ENCODE results near the gene HMCN1. TPM values are rescaled to one million over a fixed set of nuclear protein-coding genes. Genes with fewer than 3 reads are reported as not detected.

HMCN1 gene
- total RNA-seq, 1 donor from 2014 or later, result 1.6 TPM

DNA sequence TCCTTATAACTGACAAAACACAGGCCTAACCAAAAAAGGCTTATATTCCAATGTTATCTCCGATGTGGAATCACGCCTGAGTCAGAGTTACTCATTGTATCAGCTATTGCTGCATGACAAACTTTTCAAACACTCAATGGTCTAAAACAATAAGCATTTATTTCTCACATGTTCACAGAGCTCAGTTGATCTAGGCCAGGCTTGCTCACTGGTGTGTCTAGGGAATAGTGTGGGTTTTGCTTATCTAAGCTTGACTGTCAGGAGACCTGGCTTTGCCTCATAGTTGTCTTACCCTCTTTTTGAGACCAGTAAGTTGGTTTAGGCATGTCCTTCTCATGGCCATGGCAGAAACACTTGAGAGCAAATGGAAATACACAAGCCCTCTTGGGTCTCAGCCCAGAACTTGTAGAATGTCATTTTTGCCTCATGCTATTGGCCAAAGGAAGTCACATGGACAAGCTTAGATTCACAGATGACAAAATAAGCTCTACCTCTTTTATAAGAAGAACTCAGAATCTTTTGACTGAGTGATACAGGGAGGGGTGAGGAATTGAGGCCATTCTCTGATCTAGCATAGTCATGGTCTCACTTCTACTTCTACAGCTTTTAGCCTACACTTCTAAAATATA, 130.8 kb downstream of the HMCN1 start:
- TF ChIP-seq, protein P1, sequence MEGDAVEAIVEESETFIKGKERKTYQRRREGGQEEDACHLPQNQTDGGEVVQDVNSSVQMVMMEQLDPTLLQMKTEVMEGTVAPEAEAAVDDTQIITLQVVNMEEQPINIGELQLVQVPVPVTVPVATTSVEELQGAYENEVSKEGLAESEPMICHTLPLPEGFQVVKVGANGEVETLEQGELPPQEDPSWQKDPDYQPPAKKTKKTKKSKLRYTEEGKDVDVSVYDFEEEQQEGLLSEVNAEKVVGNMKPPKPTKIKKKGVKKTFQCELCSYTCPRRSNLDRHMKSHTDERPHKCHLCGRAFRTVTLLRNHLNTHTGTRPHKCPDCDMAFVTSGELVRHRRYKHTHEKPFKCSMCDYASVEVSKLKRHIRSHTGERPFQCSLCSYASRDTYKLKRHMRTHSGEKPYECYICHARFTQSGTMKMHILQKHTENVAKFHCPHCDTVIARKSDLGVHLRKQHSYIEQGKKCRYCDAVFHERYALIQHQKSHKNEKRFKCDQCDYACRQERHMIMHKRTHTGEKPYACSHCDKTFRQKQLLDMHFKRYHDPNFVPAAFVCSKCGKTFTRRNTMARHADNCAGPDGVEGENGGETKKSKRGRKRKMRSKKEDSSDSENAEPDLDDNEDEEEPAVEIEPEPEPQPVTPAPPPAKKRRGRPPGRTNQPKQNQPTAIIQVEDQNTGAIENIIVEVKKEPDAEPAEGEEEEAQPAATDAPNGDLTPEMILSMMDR (conservative IDR thresholded peaks at IDR 0.05; ENCODE audit: low read depth, low read length), result no peak
- H3K4me3 ChIP-seq (ENCODE audit: low read depth, low read length), result no peak overlapping the region
- DNase-seq (ENCODE audit: low read depth), result peak; percentile 85

DNA sequence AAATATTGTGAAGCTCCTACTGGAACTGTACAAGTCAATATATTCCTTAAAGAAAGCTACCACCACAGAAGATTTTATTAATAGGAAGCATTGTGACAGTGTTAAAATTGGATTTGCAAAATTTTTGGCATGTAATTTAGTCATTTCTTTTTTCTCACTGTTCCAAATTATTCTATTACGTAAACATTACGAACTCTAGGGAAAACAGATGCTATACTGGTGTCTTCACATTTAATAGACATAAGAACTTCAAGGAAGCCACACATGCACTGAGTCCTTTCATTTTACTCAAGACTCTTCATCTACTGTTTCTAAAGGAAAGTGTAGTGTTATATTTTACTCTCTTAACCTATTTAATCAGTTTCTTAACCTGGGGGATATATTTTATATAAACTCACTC, 135.4 kb downstream of the HMCN1 start:
- H3K4me3 ChIP-seq (ENCODE audit: low read depth, low read length), result no peak overlapping the region
- TF ChIP-seq, protein P1 (conservative IDR thresholded peaks at IDR 0.05; ENCODE audit: low read depth, low read length), result no peak
- no peak for DNase-seq (ENCODE audit: low read depth)

DNA sequence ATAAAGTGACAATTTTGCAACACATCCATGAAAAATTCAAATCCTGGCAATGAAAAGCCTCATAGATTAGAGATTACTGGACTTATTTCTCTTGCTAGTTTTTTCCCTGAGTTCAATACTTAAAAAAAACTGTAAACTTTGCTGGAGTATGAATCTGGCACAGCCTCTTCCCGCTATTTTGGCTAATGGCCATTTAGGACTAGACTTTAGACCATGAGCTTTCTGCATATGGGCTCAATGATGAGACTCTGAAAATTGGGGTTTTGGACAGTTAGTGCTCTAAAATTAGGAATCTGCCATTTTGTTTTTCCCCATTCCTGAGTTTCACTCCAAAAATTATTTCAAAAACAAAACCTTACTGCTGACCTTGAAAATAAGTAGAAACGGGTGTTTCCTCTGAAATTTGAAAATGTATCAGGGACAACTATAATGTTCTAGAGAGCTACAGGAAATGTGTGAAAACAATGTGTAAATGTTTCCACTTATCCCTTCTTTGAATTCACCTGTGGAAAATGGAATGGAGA, 137.5 kb downstream of the HMCN1 start:
- H3K4me3 ChIP-seq (ENCODE audit: low read depth, low read length), result no peak overlapping the region
- TF ChIP-seq, protein P1 (conservative IDR thresholded peaks at IDR 0.05; ENCODE audit: low read depth, low read length), result no peak
- DNase-seq (ENCODE audit: low read depth), result no peak

DNA sequence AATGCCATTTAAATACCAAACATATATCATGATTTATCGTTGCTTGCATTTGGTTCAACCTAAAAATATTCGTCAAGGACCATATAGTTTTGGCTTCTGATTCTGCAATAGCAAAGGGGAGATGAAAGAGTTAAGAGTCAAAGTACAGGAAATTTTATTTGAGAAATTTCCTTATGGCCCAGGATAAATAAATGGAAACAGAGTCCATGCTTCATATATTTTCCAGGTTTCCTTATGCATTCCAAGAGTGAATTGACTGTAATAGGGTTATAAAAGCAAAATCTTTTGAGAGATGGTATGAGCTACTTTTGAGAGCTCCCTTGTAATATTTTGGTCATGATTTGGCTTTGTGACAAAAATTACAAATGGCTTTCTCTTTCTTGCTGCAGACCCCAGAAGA, 140.1 kb downstream of the HMCN1 start:
- TF ChIP-seq, protein P1 (conservative IDR thresholded peaks at IDR 0.05; ENCODE audit: low read depth, low read length), result no peak
- H3K4me3 ChIP-seq (ENCODE audit: low read depth, low read length), result no peak overlapping the region
- DNase-seq (ENCODE audit: low read depth), result no peak

DNA sequence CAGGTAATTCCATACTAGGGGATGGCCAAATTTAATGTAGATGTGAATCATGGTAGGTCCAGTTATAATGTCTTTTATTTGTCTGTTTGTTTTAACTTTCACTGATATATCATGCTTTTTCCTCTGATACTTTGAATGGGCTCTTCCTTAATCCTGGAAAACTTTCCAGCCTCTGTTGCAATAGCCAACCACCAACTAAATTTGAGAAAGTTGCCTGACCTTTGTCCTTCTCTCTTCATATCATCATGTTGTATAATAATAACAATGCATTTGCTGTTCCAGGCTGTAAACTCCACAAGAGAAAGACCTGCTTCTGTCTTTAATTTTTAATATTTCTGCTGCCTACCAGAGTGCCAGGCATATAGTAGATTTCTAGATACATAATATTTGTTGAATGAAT, 146.1 kb downstream of the HMCN1 start:
- TF ChIP-seq, protein P1 (conservative IDR thresholded peaks at IDR 0.05; ENCODE audit: low read depth, low read length), result no peak
- DNase-seq (ENCODE audit: low read depth), result no peak
- no peak overlapping the region for H3K4me3 ChIP-seq (ENCODE audit: low read depth, low read length)

DNA sequence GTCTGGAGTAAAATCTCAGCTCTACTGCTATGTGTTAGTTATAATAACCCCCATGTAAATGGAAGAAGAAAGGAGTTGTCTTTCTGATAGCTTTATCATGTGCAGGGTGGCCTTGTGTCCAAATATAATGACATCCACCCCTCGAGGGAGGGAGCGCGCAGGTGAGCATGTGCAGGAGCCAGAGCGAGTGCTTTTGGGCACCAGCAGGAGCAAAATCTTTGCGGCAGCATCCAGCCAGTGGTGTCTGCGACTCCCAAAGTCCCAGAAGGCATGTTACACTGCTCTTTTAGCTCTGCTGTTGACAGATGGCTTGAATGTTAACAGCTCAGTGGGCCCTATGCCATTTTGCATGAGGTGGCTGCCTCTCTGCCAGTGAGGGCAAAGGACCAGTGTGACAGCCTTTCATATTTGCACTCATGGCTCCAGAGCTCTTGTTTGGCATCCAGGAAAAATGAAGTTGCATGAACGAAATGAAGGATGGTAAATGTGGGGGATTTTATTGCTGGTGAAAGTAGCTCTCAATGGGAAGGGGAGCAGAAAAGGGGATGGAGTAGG, 146.7 kb downstream of the HMCN1 start:
- TF ChIP-seq, protein P1 (conservative IDR thresholded peaks at IDR 0.05; ENCODE audit: low read depth, low read length), result no peak
- H3K4me3 ChIP-seq (ENCODE audit: low read depth, low read length), result no peak overlapping the region
- no peak for DNase-seq (ENCODE audit: low read depth)

DNA sequence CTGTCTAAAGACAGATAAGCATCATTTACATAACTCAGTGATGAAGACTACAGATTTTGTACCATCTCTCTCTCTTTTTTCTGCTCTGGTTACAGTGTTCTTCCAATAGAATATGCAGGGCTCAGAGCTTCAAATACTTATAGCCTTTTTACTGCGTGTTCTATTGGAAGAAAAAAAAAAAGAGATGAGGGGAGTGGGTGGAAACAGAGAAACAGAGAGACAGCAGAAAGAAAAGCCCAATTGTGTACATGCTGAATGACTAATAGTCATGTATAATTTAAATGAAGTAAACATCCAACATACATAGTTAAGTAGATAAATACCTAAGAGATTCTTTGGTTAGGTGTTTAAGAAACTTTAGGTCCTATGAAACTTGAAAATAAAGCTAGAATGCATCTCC, 151.9 kb downstream of the HMCN1 start:
- TF ChIP-seq, protein P1 (conservative IDR thresholded peaks at IDR 0.05; ENCODE audit: low read depth, low read length), result no peak
- no peak for DNase-seq (ENCODE audit: low read depth)
- no peak overlapping the region for H3K4me3 ChIP-seq (ENCODE audit: low read depth, low read length)

All from epithelial cell of proximal tubule (primary cell).